GM18907 (cell line): ENCODE measurements around the gene TARS3.
A peak's percentile ranks its signal among the peaks of the same experiment; 100 is the strongest.
"Not testable (repeated sequence)": the region's sequence is repeated elsewhere in the genome, so short reads cannot be mapped to it uniquely, and the experiment has no call there.

Source experiments
- ATAC-seq: cut with Tn5 transposase; IDR thresholded peaks from one replicate; pipeline ENCODE4 v1.9.1; 2021; ENCODE audit warnings: mild to moderate bottlenecking, moderate library complexity; ENCODE audit not compliant: unreplicated experiment

The TARS3 gene

DNA sequence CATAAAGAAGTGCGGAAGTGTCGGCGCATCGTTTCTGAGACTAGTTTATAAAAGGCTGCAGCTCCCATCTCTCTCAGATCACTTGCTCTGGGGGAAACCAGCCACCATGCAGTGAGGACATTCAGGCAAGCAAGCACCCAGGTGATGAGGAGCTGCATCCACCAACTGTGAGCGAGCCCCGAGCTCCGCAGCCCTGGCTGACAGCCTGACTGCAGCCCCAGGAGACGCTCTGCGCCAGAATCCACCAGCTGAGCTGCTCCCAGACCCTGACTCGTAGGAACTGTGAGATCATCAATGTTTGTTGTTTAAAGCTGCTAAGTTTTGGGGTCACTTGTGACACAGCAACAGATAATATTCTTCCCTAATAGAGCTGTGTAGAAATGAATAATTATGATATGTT is 67.1 kb downstream of the TARS3 start:
- ATAC-seq, result no peak

DNA sequence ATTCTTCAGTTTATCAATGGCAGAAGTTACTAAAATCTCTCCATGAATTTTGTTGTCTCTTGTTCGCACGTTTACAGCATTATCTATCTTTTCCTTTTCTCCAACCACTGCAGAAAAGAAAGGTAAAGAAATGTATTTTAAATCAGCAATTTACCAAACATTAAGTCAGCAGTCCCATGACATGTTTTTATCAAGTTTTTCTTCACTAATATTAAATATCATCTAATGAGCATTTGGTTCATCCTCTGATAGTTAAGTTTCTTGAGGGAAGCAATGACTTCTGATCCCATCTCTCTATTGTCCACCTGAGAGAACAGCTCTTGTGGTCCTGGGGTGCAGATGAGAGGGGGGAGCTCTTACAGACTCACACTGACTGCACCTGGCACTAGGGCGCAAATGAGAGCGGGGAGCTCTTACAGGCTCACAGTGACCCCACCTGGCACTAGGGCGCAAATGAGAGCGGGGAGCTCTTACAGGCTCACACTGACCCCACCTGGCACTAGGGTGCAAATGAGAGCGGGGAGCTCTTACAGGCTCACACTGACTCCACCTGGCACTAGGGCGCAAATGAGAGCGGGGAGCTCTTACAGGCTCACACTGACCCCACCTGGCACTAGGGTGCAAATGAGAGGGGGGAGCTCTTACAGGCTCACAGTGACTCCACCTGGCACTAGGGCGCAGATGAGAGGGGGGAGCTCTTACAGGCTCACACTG is 69.5 kb downstream of the TARS3 start:
- ATAC-seq, result not testable (repeated sequence)

DNA sequence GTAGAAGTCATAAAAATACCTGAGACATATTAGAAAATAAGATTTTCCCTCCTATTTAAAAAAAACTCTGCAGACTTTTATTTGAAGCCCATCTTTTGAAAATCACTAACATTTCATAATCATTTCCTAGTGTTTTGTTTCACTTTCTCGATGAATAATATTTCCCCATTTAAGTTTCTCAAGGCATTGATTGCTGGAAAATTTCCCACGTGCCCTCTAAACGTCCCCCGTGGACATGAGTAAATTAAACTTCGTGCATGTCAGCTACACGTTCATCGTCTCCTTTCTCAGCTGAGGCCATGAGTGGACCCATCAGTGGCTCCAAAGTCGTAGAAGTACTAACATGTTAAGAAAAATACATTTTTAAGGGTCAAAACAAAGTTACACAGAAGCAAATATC is 70.1 kb downstream of the TARS3 start:
- ATAC-seq, result no peak

DNA sequence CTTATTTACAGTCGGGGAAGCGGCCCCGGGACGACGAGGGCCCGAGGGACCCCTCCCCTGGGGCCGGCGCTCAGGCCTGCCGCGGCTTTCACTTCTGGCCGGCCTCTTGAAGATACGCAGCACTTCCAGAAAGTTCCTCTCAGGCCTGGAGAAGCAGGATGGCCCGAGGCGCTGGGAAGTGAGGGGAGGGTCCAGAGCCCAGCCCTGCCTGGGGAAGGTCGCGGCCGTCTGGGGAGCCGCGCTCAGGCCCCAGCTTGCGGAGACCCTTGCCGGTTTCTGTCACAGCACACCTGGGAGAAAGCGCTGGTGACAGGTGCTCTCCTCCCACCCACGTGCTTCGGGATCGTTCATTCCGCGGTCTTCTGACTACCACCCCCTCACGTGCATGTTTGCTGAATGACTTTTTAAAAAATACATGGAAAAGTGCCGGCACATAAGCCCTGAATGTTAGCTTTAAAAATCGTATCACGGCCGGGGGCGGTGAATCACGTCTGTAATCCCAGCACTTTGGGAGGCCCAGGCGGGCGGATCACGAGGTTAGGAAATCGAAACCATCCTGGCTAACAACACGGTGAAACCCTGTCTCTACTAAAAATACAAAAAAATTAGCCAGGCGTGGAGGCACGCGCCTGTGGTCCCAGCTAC is 71.4 kb downstream of the TARS3 start:
- ATAC-seq, result no peak

DNA sequence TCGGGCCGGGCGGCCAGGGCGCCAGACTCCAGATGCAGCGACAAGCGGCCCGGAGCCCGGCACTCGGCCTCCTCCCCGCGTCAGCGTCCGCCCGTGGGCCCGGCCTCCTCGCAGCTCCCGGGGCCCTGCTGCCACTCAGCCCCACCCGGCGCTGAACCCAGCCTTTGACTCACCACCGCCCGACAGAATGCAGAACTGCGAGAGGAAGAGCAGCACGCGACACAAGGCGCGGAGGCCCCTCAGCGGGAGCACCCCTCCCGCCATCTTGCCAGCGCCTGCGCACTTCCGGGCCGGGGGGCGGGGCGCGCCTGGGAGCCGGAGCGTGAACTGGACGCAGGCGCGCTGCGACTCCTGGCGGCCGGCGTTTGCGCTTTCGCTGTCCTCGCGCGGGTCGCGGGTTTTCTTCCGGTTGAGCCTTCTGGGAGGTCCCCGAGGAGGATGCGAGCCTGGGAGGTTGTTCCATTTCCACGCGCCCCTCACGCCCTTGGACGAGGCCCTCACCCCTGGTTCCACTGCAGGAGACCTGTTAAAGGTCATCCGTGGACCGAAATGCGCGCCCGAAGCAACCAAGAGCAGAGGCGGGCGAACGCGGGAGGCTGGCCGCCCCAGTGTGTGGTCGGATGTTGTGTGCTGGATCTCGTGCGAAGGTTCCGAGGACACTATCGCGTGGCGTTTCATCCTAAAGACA is 72.0 kb downstream of the TARS3 start, which contains the start of gene TM2D3:
Gene TM2D3, minus strand, starts transcription at position 284 of the 688 bp plus-strand sequence. Its CDS starts 20 bp downstream, at position 264.
- peak; percentile 89 for ATAC-seq

DNA sequence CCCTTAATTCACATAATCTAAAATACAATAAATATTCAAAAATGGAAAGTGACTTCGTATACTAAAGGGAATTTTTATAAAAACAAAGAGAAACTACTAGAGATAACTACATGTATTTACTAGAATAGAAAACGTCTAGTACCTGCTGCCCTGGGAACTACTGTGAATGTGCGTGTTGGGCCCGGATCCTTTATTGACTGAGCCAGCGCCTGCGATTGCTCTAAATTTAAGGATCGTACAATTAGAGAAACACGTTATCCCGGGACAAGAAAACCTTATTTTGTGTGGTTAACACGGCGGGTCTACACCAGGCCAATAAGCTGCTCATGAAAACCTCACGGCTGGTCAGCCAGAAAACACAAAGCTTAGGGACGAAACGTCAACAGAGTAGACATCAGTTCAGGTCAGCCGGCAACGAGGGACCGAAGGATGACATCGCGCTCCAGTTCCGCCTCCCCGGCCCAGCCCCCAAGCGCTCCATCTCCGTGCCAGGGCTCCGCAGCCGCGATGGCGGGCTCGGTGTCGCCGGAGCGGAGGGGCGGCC is 72.6 kb downstream of the TARS3 start:
- peak; percentile 58 for ATAC-seq

DNA sequence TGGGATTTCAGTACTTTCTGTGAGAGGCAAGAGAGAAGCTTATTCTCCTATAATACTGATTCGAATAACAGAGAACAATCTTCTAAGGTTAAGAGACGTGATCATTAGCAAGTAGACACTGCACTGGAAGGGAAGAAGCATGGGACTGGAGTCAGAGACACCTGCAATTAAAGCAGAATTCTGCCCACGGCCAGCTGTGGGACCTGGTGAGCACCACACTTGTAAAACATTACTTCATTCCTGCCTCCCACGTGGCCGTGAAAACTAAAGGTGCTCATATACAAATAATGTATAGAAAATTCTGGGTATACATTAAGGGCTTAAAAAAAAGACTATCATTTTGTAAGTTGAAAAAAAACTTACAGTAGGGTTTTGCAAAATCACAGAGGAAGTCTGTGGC is 74.1 kb downstream of the TARS3 start:
- no peak for ATAC-seq

DNA sequence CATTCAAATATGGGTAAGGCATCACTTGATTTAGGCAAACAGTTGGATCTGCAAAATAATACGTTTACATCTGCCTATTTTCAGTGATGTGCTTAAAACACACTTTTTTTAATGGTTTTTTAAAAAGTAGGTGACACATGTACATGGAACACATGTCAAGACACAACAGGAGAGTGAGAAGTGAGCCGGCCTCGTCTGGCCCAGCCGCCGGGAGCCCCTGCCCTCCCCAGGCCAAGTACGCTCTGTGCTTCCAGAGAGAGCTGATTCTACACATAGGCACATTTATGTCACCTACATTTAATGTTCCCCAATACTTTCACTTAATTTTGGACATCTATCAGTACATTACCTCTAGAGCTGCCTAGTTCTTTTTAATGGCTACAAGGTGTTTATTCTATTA is 75.9 kb downstream of the TARS3 start:
- ATAC-seq, result no peak

DNA sequence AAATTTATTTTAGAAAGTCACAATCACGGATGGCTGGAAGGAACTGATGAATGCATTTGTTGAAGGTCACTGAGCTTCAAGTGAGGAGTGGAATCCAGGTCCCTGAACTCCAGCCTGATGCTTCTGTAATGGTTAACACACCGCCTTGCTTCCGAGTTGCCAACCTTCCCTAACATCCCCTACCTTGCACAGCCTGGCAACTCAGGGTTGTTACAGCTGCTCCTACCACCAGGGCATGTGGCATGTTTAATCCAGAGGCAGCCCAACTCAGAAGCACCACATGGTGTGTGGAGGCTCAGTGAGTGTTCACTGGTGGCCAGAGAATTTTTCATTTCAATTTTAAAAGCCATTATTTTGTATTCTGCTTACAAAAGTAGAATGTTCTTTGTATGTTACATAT is 77.0 kb downstream of the TARS3 start:
- ATAC-seq, result no peak

DNA sequence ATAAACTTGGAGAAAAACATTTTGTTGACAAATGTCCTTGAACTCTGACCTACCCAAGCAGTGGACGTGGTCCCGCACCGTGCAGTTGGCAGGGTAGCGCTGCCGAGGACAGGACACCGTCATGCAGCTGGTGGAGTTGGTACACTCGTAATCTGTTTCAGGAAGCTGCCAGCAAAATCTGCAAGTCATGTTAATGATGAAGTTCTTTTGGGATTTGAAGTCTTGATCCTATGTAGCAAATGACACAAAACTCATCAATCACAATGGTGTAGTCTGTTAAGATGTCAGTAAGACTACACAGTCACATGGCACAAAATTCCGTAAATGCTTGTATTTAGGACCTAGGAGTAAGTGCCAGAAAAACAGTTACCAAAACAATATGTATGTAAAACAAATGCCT is 77.6 kb downstream of the TARS3 start:
- no peak for ATAC-seq

DNA sequence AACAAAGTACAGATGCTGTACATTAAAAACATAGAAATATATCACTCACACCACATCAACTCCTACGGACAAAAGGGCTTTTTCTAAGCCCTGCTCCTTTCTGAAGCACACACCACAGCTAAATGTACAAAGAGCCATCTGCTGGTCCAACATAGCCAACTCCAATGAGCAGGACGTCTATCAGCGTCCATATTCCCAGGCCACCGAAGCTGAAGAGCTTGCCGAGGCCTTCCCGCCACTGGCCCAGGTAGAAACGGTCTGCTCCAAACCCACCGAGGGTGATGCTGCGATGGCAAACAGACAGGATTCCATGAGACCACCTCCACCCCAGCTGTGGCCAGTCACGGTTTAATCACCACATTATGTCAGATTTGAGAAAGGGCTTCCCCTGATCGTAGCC is 81.9 kb downstream of the TARS3 start:
- ATAC-seq, result no peak

DNA sequence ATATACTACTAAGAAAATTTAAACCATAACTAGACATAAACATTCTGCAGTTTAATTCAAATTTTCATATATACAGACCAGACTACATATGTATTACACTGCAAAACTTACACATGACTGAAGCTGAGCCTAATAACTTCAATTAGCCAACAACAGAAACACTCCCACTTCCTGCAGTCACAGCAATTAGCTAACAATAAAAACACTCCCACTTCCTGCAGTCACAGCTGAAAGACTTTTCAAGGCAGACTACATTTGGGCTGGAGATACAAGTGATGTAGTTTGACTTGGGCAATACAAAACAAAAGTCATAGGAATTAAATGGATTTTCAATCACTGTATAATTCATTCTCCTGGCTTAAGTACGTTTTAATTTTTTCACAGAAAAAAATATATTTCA is 82.4 kb downstream of the TARS3 start:
- ATAC-seq, result no peak

DNA sequence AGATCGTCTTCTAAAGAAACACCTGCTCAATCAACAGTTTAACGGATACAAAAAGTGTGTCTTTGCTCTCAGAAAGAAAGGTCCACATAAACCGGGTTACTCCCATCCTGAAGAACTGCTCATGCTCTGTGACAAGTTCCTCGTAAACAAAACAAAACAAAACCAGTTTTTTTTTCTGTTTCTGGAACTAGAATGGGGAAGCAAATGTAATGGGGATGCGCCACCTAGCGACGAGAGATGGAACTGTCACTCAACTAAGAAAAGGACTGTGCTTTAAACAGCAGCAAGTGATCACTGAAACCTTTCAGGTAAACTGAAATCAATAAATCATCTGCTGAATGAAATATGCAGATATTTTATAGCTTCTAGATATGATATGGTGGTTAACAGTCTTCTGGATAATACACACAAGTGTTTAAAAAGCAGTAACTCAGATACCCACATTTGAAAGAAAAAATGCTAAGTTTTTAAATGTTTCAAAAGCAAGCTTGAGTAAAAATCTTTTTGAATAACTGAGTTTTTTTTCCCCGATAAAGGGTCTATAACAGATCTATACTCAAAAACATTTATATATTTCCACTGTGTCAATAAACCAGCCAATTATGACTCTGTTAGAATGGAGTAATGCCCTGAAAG is 83.0 kb downstream of the TARS3 start:
- ATAC-seq, result peak; percentile 55

DNA sequence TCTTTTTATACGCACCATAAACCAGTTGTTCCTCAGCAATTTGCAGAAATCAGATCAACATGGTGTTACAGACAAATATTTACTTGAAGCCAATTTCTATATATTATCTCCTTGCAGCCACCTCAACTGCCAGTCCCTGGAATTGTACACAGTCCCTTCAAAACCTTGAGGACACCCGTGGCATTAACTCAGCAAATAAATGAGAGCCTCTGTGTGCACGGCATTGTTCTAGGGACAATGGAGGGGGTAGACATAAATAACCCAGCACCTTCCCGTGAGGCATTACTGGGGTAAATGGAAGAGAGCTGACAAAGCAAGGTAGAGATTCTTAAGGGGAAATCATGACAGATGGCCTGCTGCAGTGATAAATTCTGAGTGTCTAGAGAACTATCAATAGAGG is 84.6 kb downstream of the TARS3 start:
- no peak for ATAC-seq

DNA sequence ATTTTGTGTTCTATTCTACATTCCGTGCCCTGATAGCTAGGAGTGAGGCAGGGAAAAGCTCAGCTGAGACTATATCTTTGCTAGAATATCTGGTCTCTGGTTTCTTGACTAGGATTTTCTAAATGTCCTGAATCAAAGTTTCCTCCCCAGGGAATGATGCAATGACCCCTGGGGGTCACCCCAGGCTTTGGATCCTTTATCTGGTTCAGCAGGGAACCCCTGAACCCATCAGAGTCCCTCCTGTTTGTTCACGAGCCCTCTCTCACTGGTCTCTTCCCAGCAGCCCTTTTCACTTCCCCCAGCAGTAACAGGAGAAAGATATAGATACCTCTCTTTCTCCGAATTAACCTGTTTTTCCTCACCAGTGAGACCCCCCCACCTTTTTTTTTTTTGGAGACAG is 86.4 kb downstream of the TARS3 start:
- ATAC-seq, result no peak

DNA sequence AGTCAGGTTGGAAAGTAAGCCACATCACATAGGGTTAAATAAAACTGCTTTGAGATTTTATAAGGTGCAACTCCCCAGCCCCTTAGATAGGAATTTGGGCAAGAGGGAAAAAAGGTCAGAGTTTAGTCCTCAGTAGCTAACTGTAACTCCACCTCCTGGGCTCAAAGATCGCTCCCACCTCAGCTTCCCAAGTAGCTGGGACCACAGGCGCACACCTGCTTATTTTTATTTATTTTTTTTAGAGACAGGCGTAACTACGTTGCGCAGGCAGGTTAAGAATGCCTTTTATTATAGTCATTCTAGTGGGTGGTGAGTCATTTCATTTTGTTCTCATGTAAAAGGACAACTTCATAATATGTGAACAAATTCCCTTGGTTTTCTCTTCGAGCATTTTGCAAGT is 86.8 kb downstream of the TARS3 start:
- ATAC-seq, result no peak

DNA sequence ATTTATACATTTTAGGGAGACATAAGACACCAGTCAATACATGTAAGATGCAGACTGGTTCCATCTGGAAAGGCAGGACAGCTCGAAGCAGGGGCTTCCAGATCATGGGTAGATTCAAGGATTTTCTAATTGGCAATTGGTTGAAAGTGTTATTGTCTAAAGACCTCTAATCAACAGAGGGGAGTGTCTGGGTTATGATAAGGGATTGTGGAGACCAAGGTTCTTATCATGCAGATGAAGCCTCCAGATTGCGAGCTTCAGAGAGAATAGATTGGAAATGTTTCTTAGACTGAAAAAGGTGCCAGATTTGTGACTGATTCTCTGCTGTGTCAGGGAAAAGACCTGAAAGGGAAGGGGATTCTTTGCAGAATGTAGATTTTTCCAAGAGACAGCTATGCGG is 87.2 kb downstream of the TARS3 start:
- no peak for ATAC-seq

DNA sequence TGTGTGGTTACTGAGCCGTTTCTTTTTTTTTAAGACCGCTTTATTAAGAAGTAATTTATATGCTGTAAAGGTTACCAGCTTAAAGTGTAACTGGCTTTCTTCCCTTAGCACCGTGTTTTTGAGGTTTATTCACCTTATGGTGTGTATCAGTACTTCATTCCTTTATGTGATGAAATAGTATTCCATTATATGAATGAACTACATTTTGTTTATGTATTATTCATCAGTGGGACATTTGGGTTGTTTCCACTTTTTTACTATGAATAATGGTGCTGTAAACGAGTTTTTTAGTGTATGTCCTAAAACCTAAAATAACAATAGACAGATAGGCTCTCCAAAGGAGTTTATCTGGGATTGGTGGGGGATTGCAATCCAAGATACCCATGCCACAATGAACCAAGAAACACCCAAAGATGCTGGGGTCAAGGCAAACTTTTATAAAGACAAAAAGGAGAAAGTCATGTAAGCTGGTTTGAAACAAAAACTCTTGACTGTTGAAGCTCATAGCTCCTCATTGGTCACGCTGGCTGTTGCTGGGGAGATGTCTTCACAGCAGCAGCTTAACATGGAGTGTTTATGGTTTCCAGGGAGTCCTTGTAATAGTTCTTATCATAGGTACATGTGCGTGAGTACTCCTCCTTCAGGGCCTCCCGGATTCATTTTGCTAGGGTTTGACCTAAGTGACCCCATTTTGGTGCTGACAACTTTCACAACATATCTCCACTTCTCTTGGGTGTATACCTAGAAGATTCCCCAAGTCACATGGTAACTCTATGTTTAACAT is 88.1 kb downstream of the TARS3 start:
- no peak for ATAC-seq

DNA sequence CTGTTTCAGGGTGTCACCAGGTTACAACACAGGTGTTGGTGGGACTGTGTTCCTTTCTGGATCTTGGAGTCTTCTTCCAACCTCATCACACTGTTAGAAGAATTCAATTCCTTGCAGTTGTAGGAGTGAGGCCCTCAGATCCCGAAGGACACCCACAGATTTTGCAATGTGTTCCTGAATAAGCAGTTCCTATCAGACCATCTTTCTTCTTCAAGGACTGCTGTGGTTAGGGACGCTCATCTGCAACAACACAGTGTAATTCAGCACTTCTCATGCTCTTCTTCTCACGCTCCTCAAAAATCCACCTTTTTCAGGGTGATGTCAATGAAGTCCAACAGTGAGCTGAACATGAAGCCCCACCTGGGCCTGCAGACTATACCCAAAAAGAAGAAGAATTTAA is 90.9 kb downstream of the TARS3 start:
- ATAC-seq, result no peak

DNA sequence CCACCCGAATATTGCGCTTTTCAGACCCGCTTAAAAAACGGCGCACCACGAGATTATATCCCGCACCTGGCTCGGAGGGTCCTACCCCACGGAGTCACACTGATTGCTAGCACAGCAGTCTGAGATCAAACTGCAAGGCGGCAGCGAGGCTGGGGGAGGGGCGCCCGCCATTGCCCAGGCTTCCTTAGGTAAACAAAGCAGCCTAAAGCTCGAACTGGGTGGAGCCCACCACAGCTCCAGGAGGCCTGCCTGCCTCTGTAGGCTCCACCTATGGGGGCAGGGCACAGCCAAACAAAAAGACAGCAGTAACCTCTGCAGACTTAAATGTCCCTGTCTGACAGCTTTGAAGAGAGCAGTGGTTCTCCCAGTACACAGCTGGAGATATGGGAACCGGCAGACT is 97.5 kb downstream of the TARS3 start:
- not testable (repeated sequence) for ATAC-seq

DNA sequence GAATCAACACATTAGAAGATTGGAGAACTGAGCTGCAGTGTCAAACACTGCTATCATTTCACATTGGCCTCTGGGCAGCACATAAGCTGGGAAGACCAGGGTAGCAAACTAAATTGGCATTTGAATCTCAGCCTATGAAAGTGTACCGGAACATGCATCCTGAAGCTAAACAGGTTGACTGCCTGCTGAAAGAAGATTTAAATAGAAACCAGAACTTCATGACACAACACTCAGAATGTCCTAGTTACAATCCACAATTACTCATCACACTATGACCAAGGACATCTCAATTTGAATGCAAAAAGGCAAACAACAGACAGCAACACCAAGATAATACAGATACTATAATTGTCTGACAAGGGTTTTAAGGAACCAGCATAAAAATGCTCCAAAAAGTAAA is 98.3 kb downstream of the TARS3 start:
- ATAC-seq, result no peak
